ENCODE measurements around the gene RASGRF1. TPM values are rescaled to one million over a fixed set of nuclear protein-coding genes. Genes with fewer than 3 reads are reported as not detected.

Gene RASGRF1
- total RNA-seq, 4 donors from 2014 or later: 5.4 to 73.4 TPM; not detected in 2

DNA sequence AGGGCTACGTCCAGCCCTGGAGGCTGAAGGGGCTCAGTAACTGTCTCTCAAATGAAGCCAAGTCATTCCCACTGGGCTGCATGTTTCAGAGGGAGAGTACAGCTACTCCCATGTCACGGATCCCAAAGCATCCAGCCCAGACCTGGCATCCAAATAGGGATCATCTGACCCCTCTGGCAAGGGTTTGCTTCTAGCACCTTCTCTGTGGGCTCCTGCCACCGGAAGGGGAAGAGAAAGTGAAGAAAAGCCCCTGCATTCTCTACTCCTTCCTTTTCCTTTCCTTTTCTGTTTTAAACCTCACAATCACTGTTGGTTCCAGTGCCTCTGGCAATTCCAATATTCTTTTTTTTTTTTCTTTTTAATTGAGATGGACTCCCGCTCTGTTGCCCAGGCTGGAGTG, 81.2 kb downstream of the RASGRF1 start:
- peaks cover 0 to 8% (median 7%) of the 10 kb centered on the region in 4 donors for H3K4me1 ChIP-seq
- H3K4me3 ChIP-seq: no peak overlapping the region
- peak in 1 of 3 donors; percentile 49 for DNase-seq
- H3K36me3 ChIP-seq: no peaks in the 10 kb centered on the region
- no peaks in the 10 kb centered on the region for H3K9me3 ChIP-seq
- peak overlapping the region in 1 of 4 donors; percentile 68 for H3K27ac ChIP-seq
- TF ChIP-seq POLR2A (IDR thresholded peaks at IDR 0.05): no peak
- TF ChIP-seq, protein P1, sequence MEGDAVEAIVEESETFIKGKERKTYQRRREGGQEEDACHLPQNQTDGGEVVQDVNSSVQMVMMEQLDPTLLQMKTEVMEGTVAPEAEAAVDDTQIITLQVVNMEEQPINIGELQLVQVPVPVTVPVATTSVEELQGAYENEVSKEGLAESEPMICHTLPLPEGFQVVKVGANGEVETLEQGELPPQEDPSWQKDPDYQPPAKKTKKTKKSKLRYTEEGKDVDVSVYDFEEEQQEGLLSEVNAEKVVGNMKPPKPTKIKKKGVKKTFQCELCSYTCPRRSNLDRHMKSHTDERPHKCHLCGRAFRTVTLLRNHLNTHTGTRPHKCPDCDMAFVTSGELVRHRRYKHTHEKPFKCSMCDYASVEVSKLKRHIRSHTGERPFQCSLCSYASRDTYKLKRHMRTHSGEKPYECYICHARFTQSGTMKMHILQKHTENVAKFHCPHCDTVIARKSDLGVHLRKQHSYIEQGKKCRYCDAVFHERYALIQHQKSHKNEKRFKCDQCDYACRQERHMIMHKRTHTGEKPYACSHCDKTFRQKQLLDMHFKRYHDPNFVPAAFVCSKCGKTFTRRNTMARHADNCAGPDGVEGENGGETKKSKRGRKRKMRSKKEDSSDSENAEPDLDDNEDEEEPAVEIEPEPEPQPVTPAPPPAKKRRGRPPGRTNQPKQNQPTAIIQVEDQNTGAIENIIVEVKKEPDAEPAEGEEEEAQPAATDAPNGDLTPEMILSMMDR (IDR thresholded peaks at IDR 0.05): no peak
- H3K27me3 ChIP-seq: no peaks in the 10 kb centered on the region

DNA sequence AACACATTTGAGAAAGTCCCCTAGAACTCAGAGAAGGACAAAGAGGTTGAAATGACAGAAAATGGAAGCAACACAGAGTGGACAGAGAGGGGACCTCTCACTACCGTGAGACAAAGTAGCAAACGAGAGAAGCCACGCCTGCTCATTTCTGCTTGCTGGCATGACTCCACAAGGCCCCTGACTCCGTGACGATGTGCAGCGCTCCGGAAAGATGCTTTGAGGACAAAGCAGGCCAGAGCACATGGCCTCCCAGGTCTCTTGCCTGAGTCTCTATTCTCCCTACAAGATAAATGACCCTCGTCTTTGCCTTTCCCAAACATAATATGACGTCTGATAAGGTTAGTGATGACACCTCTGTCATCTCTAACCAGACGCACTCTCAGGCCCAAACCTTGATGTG, 81.9 kb downstream of the RASGRF1 start:
- Histone ChIP-seq H3K27me3 (no peaks in the 10 kb centered on the region), H3K27ac (peak overlapping the region in 1 of 4 donors; percentile 68), H3K9me3 (no peaks in the 10 kb centered on the region), H3K4me1 (peaks cover 0 to 14% (median 9%) of the 10 kb centered on the region in 4 donors), H3K4me3 (no peak overlapping the region), H3K36me3 (no peaks in the 10 kb centered on the region)
- TF ChIP-seq, protein P1 (IDR thresholded peaks at IDR 0.05): no peak
- no peak for TF ChIP-seq POLR2A (IDR thresholded peaks at IDR 0.05)
- no peak for DNase-seq

DNA sequence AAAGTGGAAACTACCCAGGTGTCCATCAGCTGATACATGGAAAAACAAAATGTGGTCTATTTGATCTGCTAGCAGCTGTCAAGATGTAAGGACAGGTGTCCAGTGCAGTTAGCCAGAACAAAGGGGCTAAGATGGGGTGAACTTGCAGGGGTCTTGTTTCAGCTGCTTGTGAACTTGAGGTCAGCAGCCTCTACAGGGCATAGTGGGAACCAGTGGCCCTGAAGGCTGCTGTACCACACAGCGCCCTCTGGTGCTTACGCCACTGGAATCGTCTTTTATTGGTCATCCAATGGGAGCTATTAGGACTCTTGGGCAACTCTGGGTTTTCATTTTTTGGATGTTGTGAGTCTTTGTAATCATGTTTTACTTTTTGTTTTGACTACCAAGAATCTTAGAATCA, 83.5 kb downstream of the RASGRF1 start:
- no peak overlapping the region for H3K27ac ChIP-seq
- peak; percentile 60 to 80 (median 61) for DNase-seq
- peaks cover 0 to 14% (median 11%) of the 10 kb centered on the region in 4 donors for H3K4me1 ChIP-seq
- H3K36me3 ChIP-seq: no peaks in the 10 kb centered on the region
- no peaks in the 10 kb centered on the region for H3K9me3 ChIP-seq
- H3K4me3 ChIP-seq: no peak overlapping the region
- no peaks in the 10 kb centered on the region for H3K27me3 ChIP-seq
- TF ChIP-seq POLR2A (IDR thresholded peaks at IDR 0.05): no peak
- TF ChIP-seq, protein P1 (IDR thresholded peaks at IDR 0.05): peak in 4 of 6 experiments; percentile 41 to 73 (median 50)

DNA sequence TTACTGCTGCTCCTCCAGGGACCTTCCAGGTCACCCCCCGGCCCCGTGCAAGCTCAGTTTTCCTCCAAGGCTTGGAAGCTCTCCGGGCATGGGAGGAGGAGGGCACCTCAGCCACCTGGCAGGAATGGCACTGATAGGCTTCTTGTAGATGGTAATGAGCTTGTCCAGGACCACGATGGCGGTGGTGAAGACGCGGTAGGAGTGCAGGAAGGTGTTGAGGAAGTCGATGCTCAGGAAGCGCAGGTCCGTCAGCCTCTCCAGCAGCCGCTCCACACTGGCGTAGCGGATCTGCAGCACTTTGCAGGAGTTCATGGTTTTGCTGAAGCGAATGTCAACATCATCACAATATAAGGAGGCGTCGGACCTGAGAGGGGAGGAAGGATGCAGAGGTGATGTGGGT, 84.5 kb downstream of the RASGRF1 start:
- Histone ChIP-seq H3K36me3 (no peaks in the 10 kb centered on the region), H3K4me1 (peaks cover 0 to 14% (median 11%) of the 10 kb centered on the region in 4 donors), H3K9me3 (no peaks in the 10 kb centered on the region), H3K27me3 (no peaks in the 10 kb centered on the region), H3K4me3 (no peak overlapping the region), H3K27ac (peak overlapping the region in 1 of 4 donors; percentile 72)
- TF ChIP-seq, protein P1 (IDR thresholded peaks at IDR 0.05): no peak
- no peak for TF ChIP-seq POLR2A (IDR thresholded peaks at IDR 0.05)
- DNase-seq: no peak

DNA sequence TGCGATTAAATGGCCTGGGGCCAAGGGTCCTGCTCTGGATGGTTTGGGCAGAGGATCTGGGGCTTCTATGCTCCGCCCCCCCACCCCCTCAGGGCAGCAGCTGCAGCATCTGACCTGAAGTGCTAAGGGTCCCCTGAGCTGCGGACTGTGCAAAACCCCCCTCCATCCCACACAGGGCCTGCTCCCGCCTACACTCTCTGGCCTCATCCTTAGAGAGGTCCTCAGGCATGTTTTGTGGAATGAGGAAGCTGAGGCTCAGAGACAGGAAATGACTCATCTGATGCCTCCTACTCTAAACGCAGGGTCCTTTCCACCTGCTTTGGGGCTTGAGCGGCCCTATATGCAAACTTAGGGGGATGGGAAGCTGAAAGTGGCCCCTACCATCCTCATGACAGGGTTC, 86.2 kb downstream of the RASGRF1 start:
- TF ChIP-seq POLR2A (IDR thresholded peaks at IDR 0.05): no peak
- TF ChIP-seq, protein P1 (IDR thresholded peaks at IDR 0.05): no peak
- DNase-seq: peak in 2 of 3 donors; percentile 73 to 75

DNA sequence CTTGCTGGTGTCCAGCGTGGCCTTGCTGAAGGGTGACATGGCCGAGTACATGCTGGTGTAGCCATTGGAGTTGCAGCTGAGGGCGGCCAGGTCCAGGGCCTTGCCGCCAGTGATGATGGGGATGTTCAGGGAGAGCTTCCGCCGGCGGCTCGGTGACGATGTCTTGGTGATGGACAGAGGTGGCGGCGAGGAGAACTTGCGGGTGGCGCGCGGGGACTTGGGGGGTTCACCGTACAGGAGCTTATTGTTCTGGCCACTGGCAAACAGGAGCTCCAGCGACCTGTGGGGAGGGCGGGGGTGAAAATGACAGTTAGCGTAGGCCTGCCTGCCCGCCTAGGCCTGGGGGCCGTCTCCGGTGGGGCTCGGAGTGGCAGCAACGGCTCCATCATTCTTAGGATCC, 86.7 kb downstream of the RASGRF1 start:
- peak overlapping the region in 2 of 4 donors; percentile 52 to 72 for H3K27ac ChIP-seq
- no peak for TF ChIP-seq POLR2A (IDR thresholded peaks at IDR 0.05)
- TF ChIP-seq, protein P1 (IDR thresholded peaks at IDR 0.05): no peak
- H3K27me3 ChIP-seq: no peaks in the 10 kb centered on the region
- no peaks in the 10 kb centered on the region for H3K9me3 ChIP-seq
- peaks cover 0 to 14% (median 11%) of the 10 kb centered on the region in 4 donors for H3K4me1 ChIP-seq
- no peaks in the 10 kb centered on the region for H3K36me3 ChIP-seq
- no peak for DNase-seq
- H3K4me3 ChIP-seq: no peak overlapping the region

More for the DNA sequence above, 86.2 kb downstream of the RASGRF1 start:
- Histone ChIP-seq H3K9me3 (no peaks in the 10 kb centered on the region), H3K36me3 (no peaks in the 10 kb centered on the region), H3K4me3 (no peak overlapping the region), H3K27ac (peak overlapping the region in 3 of 4 donors; percentile 19 to 72 (median 52)), H3K4me1 (peaks cover 0 to 14% (median 11%) of the 10 kb centered on the region in 4 donors), H3K27me3 (no peaks in the 10 kb centered on the region)
